ENCODE measurements around the gene TEC.

The TEC gene

GRCh38 chr4:48102303-48102702, 167.3 kb downstream of the TEC start:
- TF ChIP-seq CTCF (IDR thresholded peaks at IDR 0.05; ENCODE audit: extremely low read depth, insufficient read depth, missing control alignments) = no peak
- DNase-seq (ENCODE audit: low spot score) = no peak
- in situ Hi-C loops (cut with MboI; ENCODE audit: low pct_unique_long_range_greater_than_20kb, low sequenced_read_pairs, unreplicated experiment) = no loop called here

- TF ChIP-seq CTCF (IDR thresholded peaks at IDR 0.05; ENCODE audit: extremely low read depth, insufficient read depth, missing control alignments) = no peak
- in situ Hi-C loops (cut with MboI; ENCODE audit: low pct_unique_long_range_greater_than_20kb, low sequenced_read_pairs, unreplicated experiment) = no loop called here
- DNase-seq (ENCODE audit: low spot score) = no peak
Measured at GRCh38 chr4:48100256-48100655, 169.4 kb downstream of the TEC start.

GRCh38 chr4:48095441-48095840, 174.2 kb downstream of the TEC start:
- in situ Hi-C loops (cut with MboI; ENCODE audit: low pct_unique_long_range_greater_than_20kb, low sequenced_read_pairs, unreplicated experiment) = loop anchor here (25.0 kb wide), 1 partner anchor 408 kb away; no protein-coding TSS in a partner anchor
- no peak for TF ChIP-seq CTCF (IDR thresholded peaks at IDR 0.05; ENCODE audit: extremely low read depth, insufficient read depth, missing control alignments)
- DNase-seq (ENCODE audit: low spot score) = no peak

- DNase-seq (ENCODE audit: low spot score) = no peak
- in situ Hi-C loops (cut with MboI; ENCODE audit: low pct_unique_long_range_greater_than_20kb, low sequenced_read_pairs, unreplicated experiment) = loop anchor here (25.0 kb wide), 1 partner anchor 407 kb away; no protein-coding TSS in a partner anchor
Measured at GRCh38 chr4:48093991-48094416, 175.6 kb downstream of the TEC start.

GRCh38 chr4:48090621-48091020, 179.0 kb downstream of the TEC start:
- no peak for TF ChIP-seq CTCF (IDR thresholded peaks at IDR 0.05; ENCODE audit: extremely low read depth, insufficient read depth, missing control alignments)
- no peak for DNase-seq (ENCODE audit: low spot score)
- in situ Hi-C loops (cut with MboI; ENCODE audit: low pct_unique_long_range_greater_than_20kb, low sequenced_read_pairs, unreplicated experiment) = loop anchor here (25.0 kb wide), 1 partner anchor 403 kb away; no protein-coding TSS in a partner anchor

More at GRCh38 chr4:48093991-48094416, 175.6 kb downstream of the TEC start:
- TF ChIP-seq CTCF (IDR thresholded peaks at IDR 0.05; ENCODE audit: extremely low read depth, insufficient read depth, missing control alignments) = no peak

- in situ Hi-C loops (cut with MboI; ENCODE audit: low pct_unique_long_range_greater_than_20kb, low sequenced_read_pairs, unreplicated experiment) = loop anchor here (10.0 to 25.0 kb wide), 2 partner anchors 71 to 399 kb away; partner anchors contain the start of genes CNGA1 and NIPAL1
- DNase-seq (ENCODE audit: low spot score) = no peak
- no peak for TF ChIP-seq CTCF (IDR thresholded peaks at IDR 0.05; ENCODE audit: extremely low read depth, insufficient read depth, missing control alignments)
Measured at GRCh38 chr4:48085821-48086589, 183.6 kb downstream of the TEC start.
